Naive thymus-derived CD4-positive, alpha-beta T cell (primary cell): ENCODE results near the gene CCBE1. TPM values are rescaled to one million over a fixed set of nuclear protein-coding genes. Genes with fewer than 3 reads are reported as not detected.
"Not testable (repeated sequence)": the region's sequence is repeated elsewhere in the genome, so short reads cannot be mapped to it uniquely, and the experiment has no call there.

Source experiments
- ATAC-seq: fragments of 150-1000 bp; cut with Tn5 transposase; 2 replicates; pipeline ENCODE4 v1.10.0; 2021; ENCODE audit warnings: mild to moderate bottlenecking, moderate library complexity
- CTCF ChIA-PET: fragments of 350-600 bp; sonication (Branson Sonifier 250); formaldehyde crosslinking; loops from one replicate; lab custom pipeline; 2021; ENCODE audit warnings: antibody characterized with exemption; lab: Charles Lee
- POLR2A ChIA-PET: fragments of 350-600 bp; sonication (Branson Sonifier 250); formaldehyde crosslinking; loops from one replicate; lab custom pipeline; 2021; ENCODE audit warnings: antibody characterized with exemption, inconsistent platforms; lab: Charles Lee
- DNase-seq, 9 donors: peaks; one replicate each; pipeline versions ENCODE4 v3.0.0 to v3.0.0-alpha.2; 2020 to 2022; ENCODE audit warnings: mixed read lengths in 1 of 9
- H3K27ac ChIP-seq: one replicate; pipeline ENCODE4 v1.7.0; 2013; ENCODE audit warnings: mild to moderate bottlenecking, low read depth, low read length, moderate library complexity
- H3K27me3 ChIP-seq, 2 donors: one replicate each; pipeline ENCODE4 v1.7.0; 2013; ENCODE audit warnings: low read length in 2 of 2, mild to moderate bottlenecking in 2 of 2, moderate library complexity in 2 of 2; ENCODE audit not compliant: control insufficient read depth in 2 of 2, insufficient read depth in 2 of 2
- H3K36me3 ChIP-seq, 3 experiments: 1 replicate in 2 of 3; 2 replicates in 1 of 3; pipeline ENCODE4 v1.7.0; 2013; ENCODE audit warnings: low read length in 3 of 3, mild to moderate bottlenecking in 3 of 3, moderate library complexity in 1 of 3; ENCODE audit not compliant: insufficient read depth in 3 of 3, control insufficient read depth in 2 of 3
- H3K4me1 ChIP-seq, 2 donors: one replicate each; pipeline ENCODE4 v1.7.0; 2013; ENCODE audit warnings: low read length in 2 of 2, mild to moderate bottlenecking in 2 of 2, moderate library complexity in 1 of 2; ENCODE audit not compliant: control insufficient read depth in 2 of 2, insufficient read depth in 2 of 2
- H3K4me3 ChIP-seq: 2 replicates; pipeline ENCODE4 v1.7.0; 2013; ENCODE audit warnings: mild to moderate bottlenecking, low read length
- H3K9me3 ChIP-seq, 3 experiments: 1 replicate in 2 of 3; 2 replicates in 1 of 3; pipeline ENCODE4 v1.7.0; 2013; ENCODE audit warnings: low read length in 3 of 3; ENCODE audit not compliant: control insufficient read depth in 2 of 3
- H3K27ac Mint-ChIP-seq, 9 donors: one replicate each; pipeline ENCODE4 v1.8.0; 2020 to 2022; ENCODE audit warnings: mixed read lengths in 9 of 9, mild to moderate bottlenecking in 8 of 9, moderate library complexity in 5 of 9, inconsistent platforms in 2 of 9
- H3K27me3 Mint-ChIP-seq, 5 donors: one replicate each; pipeline ENCODE4 v1.8.0; 2021 to 2022; ENCODE audit warnings: mixed read lengths in 5 of 5, mild to moderate bottlenecking in 1 of 5
- H3K36me3 Mint-ChIP-seq, 5 donors: one replicate each; pipeline ENCODE4 v1.8.0; 2020 to 2022; ENCODE audit warnings: mixed read lengths in 5 of 5, mild to moderate bottlenecking in 3 of 5, inconsistent platforms in 1 of 5
- H3K4me1 Mint-ChIP-seq, 7 donors: one replicate each; pipeline ENCODE4 v1.8.0; 2020 to 2022; ENCODE audit warnings: mixed read lengths in 7 of 7, mild to moderate bottlenecking in 3 of 7, inconsistent platforms in 1 of 7
- H3K4me3 Mint-ChIP-seq, 10 donors: one replicate each; pipeline ENCODE4 v1.8.0; 2020 to 2022; ENCODE audit warnings: mild to moderate bottlenecking in 10 of 10, mixed read lengths in 10 of 10, moderate library complexity in 6 of 10, inconsistent platforms in 2 of 10
- H3K9me3 Mint-ChIP-seq, 11 donors: one replicate each; pipeline ENCODE4 v1.8.0; 2020 to 2022; ENCODE audit warnings: mixed read lengths in 11 of 11, mild to moderate bottlenecking in 4 of 11, inconsistent platforms in 1 of 11, moderate library complexity in 1 of 11
- intact Hi-C, 2 donors: fragments of 100-400 bp; cut with micrococcal nuclease; formaldehyde crosslinking; loops; one replicate each; pipeline ENCODE4 v1.15.1; 2023
- polyA plus RNA-seq, 2 donors: library from polyadenylated mRNA; unstranded; fragments of 300-500 nt; fragmentation: Illumina TruSeq; gene quantifications; one replicate each; pipeline ENCODE4 v1.2.3, GENCODE V29; 2021
- total RNA-seq, 6 experiments: library from RNA in 5 of 6; stranded (reverse) in 5 of 6; gene quantifications; 1 replicate in 5 of 6; 2 replicates in 1 of 6; pipeline ENCODE4 v1.2.3 and lab custom pipeline; 2021 to 2026

The CCBE1 gene
- total and polyA plus RNA-seq, 7 experiments from 2014 or later, result not detected

DNA sequence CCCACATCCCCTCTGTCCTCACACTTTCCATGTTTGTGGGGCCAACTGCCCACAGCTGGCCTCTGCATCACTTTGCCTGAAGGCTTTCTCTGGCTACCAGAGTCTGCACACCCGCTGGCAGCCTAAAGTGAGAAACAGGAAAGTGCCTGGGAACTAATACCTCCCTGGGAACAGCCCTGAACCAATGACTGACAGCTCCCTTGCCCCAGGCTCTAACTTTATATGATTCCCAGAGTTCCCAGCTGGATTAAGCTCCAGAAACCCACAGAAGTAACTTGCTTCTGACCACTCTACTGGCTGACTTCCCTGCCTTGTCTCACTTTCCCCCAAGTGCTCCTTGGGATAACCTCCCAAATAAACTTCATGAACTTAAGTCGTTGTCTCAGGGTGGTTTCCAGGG, 178.5 kb downstream of the CCBE1 start:
- DNase-seq (no peak), ATAC-seq (no peak)
- H3K4me3 Mint-ChIP-seq, result no peak overlapping the region
- no peaks in the 10 kb centered on the region for H3K36me3 Mint-ChIP-seq
- H3K9me3 Mint-ChIP-seq, result peaks cover 0 to 14% (median 4%) of the 10 kb centered on the region in 11 donors
- no peaks in the 10 kb centered on the region for H3K27me3 ChIP-seq
- no peak overlapping the region for H3K4me3 ChIP-seq
- intact Hi-C loops, result no loop called here
- H3K27ac Mint-ChIP-seq, result no peak overlapping the region
- H3K9me3 ChIP-seq, result no peaks in the 10 kb centered on the region
- H3K27me3 Mint-ChIP-seq, result peaks cover 0 to 16% (median 14%) of the 10 kb centered on the region in 5 donors
- no peaks in the 10 kb centered on the region for H3K4me1 Mint-ChIP-seq
- H3K36me3 ChIP-seq, result no peaks in the 10 kb centered on the region
- no peaks in the 10 kb centered on the region for H3K4me1 ChIP-seq
- no peak overlapping the region for H3K27ac ChIP-seq
- POLR2A ChIA-PET, result no interaction called here
- CTCF ChIA-PET, result no interaction called here

DNA sequence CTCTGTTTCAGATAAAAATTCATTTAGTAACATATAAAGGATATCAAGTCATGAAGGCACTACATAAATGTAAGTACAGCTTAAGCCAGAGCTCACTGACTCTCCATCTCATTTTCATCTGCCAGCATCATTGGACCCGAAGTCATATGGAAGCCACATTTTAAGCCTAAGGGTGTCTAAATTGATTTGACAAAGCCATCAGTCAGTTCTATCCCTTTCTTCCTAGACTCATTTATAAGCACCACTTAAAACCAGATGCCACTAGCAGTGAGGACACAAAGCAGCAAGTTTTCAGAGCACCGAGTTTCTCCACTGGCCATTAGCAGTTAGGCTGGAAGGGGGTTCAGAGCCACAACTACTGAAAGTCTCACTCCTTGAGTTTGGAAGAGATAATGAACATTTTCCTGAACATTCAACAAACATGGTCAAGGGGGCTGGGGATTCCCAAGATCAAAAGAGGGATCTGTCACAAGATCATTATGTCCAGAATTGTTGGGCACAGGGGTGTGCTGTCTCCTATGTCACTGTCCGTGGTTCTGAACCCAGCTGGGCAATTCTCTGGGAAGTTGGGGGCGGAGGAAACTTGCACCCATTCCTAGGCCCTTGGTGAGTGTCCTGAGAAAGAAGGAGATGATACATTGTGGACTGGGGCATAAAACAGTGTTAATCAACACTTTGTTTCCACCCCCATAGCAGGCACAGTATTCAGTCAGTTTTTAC, 179.6 kb downstream of the CCBE1 start:
- CTCF ChIA-PET, result no interaction called here
- Histone ChIP-seq H3K4me1 (no peaks in the 10 kb centered on the region), H3K27ac (no peak overlapping the region), H3K36me3 (no peaks in the 10 kb centered on the region), H3K27me3 (no peaks in the 10 kb centered on the region), H3K4me3 (no peak overlapping the region), H3K9me3 (no peaks in the 10 kb centered on the region)
- ATAC-seq, result no peak
- H3K4me3 Mint-ChIP-seq, result no peak overlapping the region
- H3K9me3 Mint-ChIP-seq, result peaks cover 0 to 14% (median 3%) of the 10 kb centered on the region in 11 donors
- POLR2A ChIA-PET, result no interaction called here
- H3K36me3 Mint-ChIP-seq, result no peaks in the 10 kb centered on the region
- no peaks in the 10 kb centered on the region for H3K4me1 Mint-ChIP-seq
- peaks cover 3 to 22% (median 14%) of the 10 kb centered on the region in 5 donors for H3K27me3 Mint-ChIP-seq
- intact Hi-C loops, result no loop called here
- H3K27ac Mint-ChIP-seq, result no peak overlapping the region
- no peak for DNase-seq

DNA sequence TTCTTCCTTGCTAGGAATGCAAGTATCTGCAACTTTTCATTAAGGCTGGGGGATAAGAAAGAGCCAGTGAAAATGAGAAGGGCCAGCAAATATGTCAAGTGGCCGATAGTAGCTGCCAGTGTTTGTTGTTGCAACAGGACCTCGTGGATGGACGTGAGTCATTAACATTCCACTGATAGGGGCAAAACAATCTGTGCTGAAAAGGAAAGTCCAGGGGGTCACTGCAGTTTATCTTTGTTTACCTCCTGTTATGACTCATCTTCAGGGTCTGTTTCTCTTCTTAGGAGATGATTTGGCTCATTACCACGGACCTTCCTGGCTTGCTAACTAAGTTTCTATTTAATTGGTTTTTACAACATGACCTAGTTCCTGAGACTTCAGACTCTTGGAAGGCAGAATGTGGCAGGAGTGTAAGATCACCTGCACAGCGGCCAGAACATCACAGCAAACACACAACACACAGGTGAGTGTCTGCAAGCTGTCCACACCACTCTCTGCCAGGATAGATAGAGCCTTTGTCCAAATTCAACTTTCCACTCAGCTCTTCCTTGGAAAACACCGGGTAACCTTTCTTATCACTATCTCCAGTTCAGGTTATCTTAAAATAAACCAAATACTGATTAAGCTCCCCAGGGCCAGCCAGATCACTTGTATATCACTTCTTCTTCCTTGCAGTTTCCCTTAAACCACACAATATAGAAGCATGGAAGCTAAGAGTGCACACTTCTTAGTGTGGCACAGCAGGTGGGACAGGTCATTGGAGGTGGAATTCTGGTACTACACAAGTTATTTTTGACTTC, 180.7 kb downstream of the CCBE1 start:
- H3K9me3 Mint-ChIP-seq, result peaks cover 0 to 14% (median 3%) of the 10 kb centered on the region in 11 donors
- intact Hi-C loops, result no loop called here
- ChIA-PET CTCF (no interaction called here), POLR2A (no interaction called here)
- DNase-seq (no peak), ATAC-seq (no peak)
- no peak overlapping the region for H3K27ac ChIP-seq
- H3K4me1 ChIP-seq, result no peaks in the 10 kb centered on the region
- peaks cover 0 to 4% (median 0%) of the 10 kb centered on the region in 5 donors for H3K36me3 Mint-ChIP-seq
- H3K27ac Mint-ChIP-seq, result no peak overlapping the region
- H3K4me3 Mint-ChIP-seq, result no peak overlapping the region
- no peaks in the 10 kb centered on the region for H3K4me1 Mint-ChIP-seq
- peaks cover 3 to 31% (median 21%) of the 10 kb centered on the region in 5 donors for H3K27me3 Mint-ChIP-seq
- H3K27me3 ChIP-seq, result no peaks in the 10 kb centered on the region
- no peak overlapping the region for H3K4me3 ChIP-seq
- H3K36me3 ChIP-seq, result no peaks in the 10 kb centered on the region
- H3K9me3 ChIP-seq, result no peaks in the 10 kb centered on the region

DNA sequence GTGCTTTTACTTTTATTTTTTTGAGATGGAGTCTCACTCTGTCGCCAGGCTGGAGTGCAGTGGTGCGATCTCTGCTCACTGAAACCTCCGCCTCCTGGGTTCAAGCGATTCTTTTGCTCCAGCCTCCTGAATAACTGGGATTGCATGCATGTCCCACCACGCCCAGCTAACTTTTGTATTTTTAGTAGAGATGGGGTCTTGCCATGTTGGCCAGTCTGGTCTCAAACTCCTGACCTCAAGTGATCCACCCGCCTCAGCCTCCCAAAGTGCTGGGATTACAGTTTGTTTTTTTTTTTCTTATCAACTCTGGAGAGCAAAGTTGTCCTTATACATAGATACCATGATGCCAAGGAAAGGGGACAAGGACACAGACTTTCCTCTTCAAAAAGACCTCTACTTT, 181.3 kb downstream of the CCBE1 start:
- ATAC-seq, H3K27ac ChIP-seq, H3K9me3 ChIP-seq, POLR2A ChIA-PET, DNase-seq, intact Hi-C loops, H3K4me3 Mint-ChIP-seq, H3K27ac Mint-ChIP-seq, H3K36me3 ChIP-seq, H3K4me1 ChIP-seq, H3K36me3 Mint-ChIP-seq, H3K27me3 ChIP-seq, H3K4me1 Mint-ChIP-seq, CTCF ChIA-PET, H3K4me3 ChIP-seq: not testable (repeated sequence)
- H3K9me3 Mint-ChIP-seq, result peaks cover 0 to 14% (median 3%) of the 10 kb centered on the region in 11 donors
- H3K27me3 Mint-ChIP-seq, result peaks cover 3 to 37% (median 24%) of the 10 kb centered on the region in 5 donors

DNA sequence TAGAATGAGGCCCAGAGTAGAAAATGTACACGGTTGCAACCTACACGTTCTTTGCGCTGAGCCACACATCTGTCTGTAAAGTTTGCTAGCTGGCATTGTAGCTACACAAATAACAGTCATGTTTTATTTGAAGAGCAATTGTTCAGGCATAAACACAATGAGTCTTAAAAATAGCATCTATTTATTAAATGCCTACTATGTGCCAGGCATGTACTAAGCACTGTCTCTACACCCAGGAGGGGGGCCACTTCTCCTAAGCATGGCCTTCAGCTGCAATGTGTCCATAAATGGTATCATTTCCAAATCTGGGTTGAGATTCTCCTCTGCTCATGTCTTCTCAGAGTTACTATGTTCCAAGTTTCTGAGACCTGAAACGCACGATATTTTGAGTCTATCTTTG, 182.1 kb downstream of the CCBE1 start:
- Mint-ChIP-seq H3K27ac (no peak overlapping the region), H3K4me1 (no peaks in the 10 kb centered on the region), H3K4me3 (no peak overlapping the region), H3K27me3 (peaks cover 3 to 41% (median 27%) of the 10 kb centered on the region in 5 donors), H3K9me3 (peaks cover 0 to 14% (median 3%) of the 10 kb centered on the region in 11 donors), H3K36me3 (peaks cover 0 to 4% (median 0%) of the 10 kb centered on the region in 5 donors)
- ChIA-PET CTCF (no interaction called here), POLR2A (no interaction called here)
- no peak overlapping the region for H3K27ac ChIP-seq
- ATAC-seq (no peak), DNase-seq (no peak)
- H3K4me1 ChIP-seq, result no peaks in the 10 kb centered on the region
- H3K4me3 ChIP-seq, result no peak overlapping the region
- H3K9me3 ChIP-seq, result no peaks in the 10 kb centered on the region
- no peaks in the 10 kb centered on the region for H3K36me3 ChIP-seq
- intact Hi-C loops, result no loop called here
- H3K27me3 ChIP-seq, result no peaks in the 10 kb centered on the region

DNA sequence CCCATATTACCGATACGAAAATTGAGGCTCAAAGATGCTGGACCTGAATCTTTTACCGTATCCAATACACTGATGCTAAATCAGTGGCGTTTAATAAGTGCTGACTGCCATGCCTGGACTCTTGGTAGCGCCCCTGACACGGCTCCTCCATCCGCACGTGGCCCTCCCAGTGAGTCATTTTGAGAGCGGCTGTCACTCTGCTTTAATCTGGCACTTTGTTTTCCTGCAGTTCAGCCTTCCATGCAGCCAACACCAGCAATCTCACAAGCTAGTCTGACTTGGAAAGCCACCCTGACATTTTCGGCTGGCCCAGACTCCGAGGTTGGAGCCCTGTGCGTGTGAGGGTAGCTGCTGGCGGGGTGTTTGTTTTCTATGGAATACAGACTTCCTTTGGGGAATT, 183.0 kb downstream of the CCBE1 start:
- Mint-ChIP-seq H3K4me3 (no peak overlapping the region), H3K9me3 (peaks cover 0 to 14% (median 0%) of the 10 kb centered on the region in 11 donors), H3K4me1 (no peaks in the 10 kb centered on the region), H3K36me3 (peaks cover 0 to 4% (median 0%) of the 10 kb centered on the region in 5 donors), H3K27me3 (peaks cover 3 to 41% (median 27%) of the 10 kb centered on the region in 5 donors), H3K27ac (no peak overlapping the region)
- no peak overlapping the region for H3K4me3 ChIP-seq
- no peaks in the 10 kb centered on the region for H3K36me3 ChIP-seq
- H3K4me1 ChIP-seq, result no peaks in the 10 kb centered on the region
- no peaks in the 10 kb centered on the region for H3K9me3 ChIP-seq
- no peak for ATAC-seq
- ChIA-PET POLR2A (no interaction called here), CTCF (no interaction called here)
- no peaks in the 10 kb centered on the region for H3K27me3 ChIP-seq
- intact Hi-C loops, result no loop called here
- DNase-seq, result no peak
- no peak overlapping the region for H3K27ac ChIP-seq
